ENCODE data around the gene APOO.

Gene APOO

GRCh38 chrX:23907498-23908218 lies at the start of gene APOO, which contains the start of gene CXorf58:
Gene APOO (minus strand): TSS chrX:23907938. CDS start chrX:23907702, 236 bp downstream.
Gene CXorf58 (plus strand): TSS chrX:23908006. CDS start chrX:23910303, 2,297 bp downstream.
- peak; percentile 82 for DNase-seq (ENCODE audit: low read depth)

- no peak for DNase-seq (ENCODE audit: low read depth)
Measured at GRCh38 chrX:23954396-23954795, 46.7 kb upstream of the APOO start.

GRCh38 chrX:23953908-23954269 lies 46.2 kb upstream of the APOO start:
- DNase-seq (ENCODE audit: low read depth), result no peak

GRCh38 chrX:23952984-23953907 lies 45.5 kb upstream of the APOO start:
- DNase-seq (ENCODE audit: low read depth), result no peak

- no peak for DNase-seq (ENCODE audit: low read depth)
Measured at GRCh38 chrX:23952391-23952790, 44.7 kb upstream of the APOO start.

- DNase-seq (ENCODE audit: low read depth), result no peak
Measured at GRCh38 chrX:23945206-23945605, 37.5 kb upstream of the APOO start.

GRCh38 chrX:23944234-23944633 lies 36.5 kb upstream of the APOO start:
- no peak for DNase-seq (ENCODE audit: low read depth)

- no peak for DNase-seq (ENCODE audit: low read depth)
Measured at GRCh38 chrX:23939203-23939602, 31.5 kb upstream of the APOO start.

GRCh38 chrX:23938690-23939089 lies 31.0 kb upstream of the APOO start:
- DNase-seq (ENCODE audit: low read depth), result no peak

GRCh38 chrX:23937100-23937499 lies 29.4 kb upstream of the APOO start:
- no peak for DNase-seq (ENCODE audit: low read depth)

- DNase-seq (ENCODE audit: low read depth), result no peak
Measured at GRCh38 chrX:23936180-23936579, 28.4 kb upstream of the APOO start.

GRCh38 chrX:23935106-23935505 lies 27.4 kb upstream of the APOO start:
- no peak for DNase-seq (ENCODE audit: low read depth)

- DNase-seq (ENCODE audit: low read depth), result no peak
Measured at GRCh38 chrX:23932046-23932445, 24.3 kb upstream of the APOO start.

GRCh38 chrX:23930894-23931604 lies 23.3 kb upstream of the APOO start:
- DNase-seq (ENCODE audit: low read depth), result no peak

- no peak for DNase-seq (ENCODE audit: low read depth)
Measured at GRCh38 chrX:23926015-23926414, 18.3 kb upstream of the APOO start.

- no peak for DNase-seq (ENCODE audit: low read depth)
Measured at GRCh38 chrX:23919706-23920320, 12.1 kb upstream of the APOO start.

GRCh38 chrX:23919148-23919547 lies 11.4 kb upstream of the APOO start:
- DNase-seq (ENCODE audit: low read depth), result no peak

- no peak for DNase-seq (ENCODE audit: low read depth)
Measured at GRCh38 chrX:23911126-23911835, 3.5 kb upstream of the APOO start.

- DNase-seq (ENCODE audit: low read depth), result no peak
Measured at GRCh38 chrX:23908219-23909004, 674 bp upstream of the APOO start.

GRCh38 chrX:23907111-23907497 lies 634 bp downstream of the APOO start:
- no peak for DNase-seq (ENCODE audit: low read depth)

GRCh38 chrX:23904096-23904495 lies 3.6 kb downstream of the APOO start:
- no peak for DNase-seq (ENCODE audit: low read depth)

Data from T-helper 22 cell (primary cell).